Calu3 (cell line): ENCODE results near the gene MRPS2. TPM values are rescaled to one million over a fixed set of nuclear protein-coding genes. Genes with fewer than 3 reads are reported as not detected.
"Not testable (repeated sequence)": the region's sequence is repeated elsewhere in the genome, so short reads cannot be mapped to it uniquely, and the experiment has no call there.

Experiments
- BruUV-seq: library from RNA; stranded (reverse); fragments of 400-500 nt; replicated peaks from 2 replicates; lab custom pipeline; 2021; lab: Mats Ljungman, UMichigan
- CTCF ChIA-PET: fragments of 300-600 bp; sonication (Branson Sonifier 250); formaldehyde crosslinking; loops from one replicate; lab custom pipeline; 2022; ENCODE audit warnings: antibody characterized with exemption; lab: Charles Lee
- DNase-seq: peaks from one replicate; pipeline ENCODE4 v3.0.0; 2022
- H3K27ac Mint-ChIP-seq: one replicate; pipeline ENCODE4 v1.8.0; 2022; ENCODE audit warnings: mixed read lengths; ENCODE audit not compliant: unreplicated experiment
- H3K27me3 Mint-ChIP-seq: one replicate; pipeline ENCODE4 v1.8.0; 2022; ENCODE audit warnings: mixed read lengths; ENCODE audit not compliant: unreplicated experiment
- H3K36me3 Mint-ChIP-seq: one replicate; pipeline ENCODE4 v1.8.0; 2022; ENCODE audit warnings: mild to moderate bottlenecking, moderate library complexity, mixed read lengths; ENCODE audit not compliant: insufficient read depth, unreplicated experiment
- H3K4me1 Mint-ChIP-seq: one replicate; pipeline ENCODE4 v1.8.0; 2022; ENCODE audit warnings: mild to moderate bottlenecking, low read depth, mixed read lengths; ENCODE audit not compliant: unreplicated experiment
- H3K4me3 Mint-ChIP-seq: one replicate; pipeline ENCODE4 v1.8.0; 2022; ENCODE audit warnings: mild to moderate bottlenecking, low read depth, moderate library complexity, mixed read lengths; ENCODE audit not compliant: unreplicated experiment
- H3K9me3 Mint-ChIP-seq: one replicate; pipeline ENCODE4 v1.8.0; 2022; ENCODE audit warnings: low read depth, mixed read lengths; ENCODE audit not compliant: unreplicated experiment
- intact Hi-C: fragments of 100-400 bp; cut with micrococcal nuclease; formaldehyde crosslinking; loops from one replicate; pipeline ENCODE4 v1.10.0; 2022; ENCODE audit not compliant: unreplicated experiment
- total RNA-seq: library from RNA; stranded (reverse); gene quantifications from 2 replicates; pipeline ENCODE4 v1.2.3, GENCODE V29; 2022
- TF ChIP-seq, protein P1 (sequence below): fragments of 200-600 bp; IDR thresholded peaks from one replicate; pipeline ENCODE4 v1.8.0; 2022; ENCODE audit warnings: antibody characterized with exemption; ENCODE audit not compliant: unreplicated experiment

The MRPS2 gene
- total RNA-seq, 1 experiment from 2014 or later: 31.9 TPM

DNA sequence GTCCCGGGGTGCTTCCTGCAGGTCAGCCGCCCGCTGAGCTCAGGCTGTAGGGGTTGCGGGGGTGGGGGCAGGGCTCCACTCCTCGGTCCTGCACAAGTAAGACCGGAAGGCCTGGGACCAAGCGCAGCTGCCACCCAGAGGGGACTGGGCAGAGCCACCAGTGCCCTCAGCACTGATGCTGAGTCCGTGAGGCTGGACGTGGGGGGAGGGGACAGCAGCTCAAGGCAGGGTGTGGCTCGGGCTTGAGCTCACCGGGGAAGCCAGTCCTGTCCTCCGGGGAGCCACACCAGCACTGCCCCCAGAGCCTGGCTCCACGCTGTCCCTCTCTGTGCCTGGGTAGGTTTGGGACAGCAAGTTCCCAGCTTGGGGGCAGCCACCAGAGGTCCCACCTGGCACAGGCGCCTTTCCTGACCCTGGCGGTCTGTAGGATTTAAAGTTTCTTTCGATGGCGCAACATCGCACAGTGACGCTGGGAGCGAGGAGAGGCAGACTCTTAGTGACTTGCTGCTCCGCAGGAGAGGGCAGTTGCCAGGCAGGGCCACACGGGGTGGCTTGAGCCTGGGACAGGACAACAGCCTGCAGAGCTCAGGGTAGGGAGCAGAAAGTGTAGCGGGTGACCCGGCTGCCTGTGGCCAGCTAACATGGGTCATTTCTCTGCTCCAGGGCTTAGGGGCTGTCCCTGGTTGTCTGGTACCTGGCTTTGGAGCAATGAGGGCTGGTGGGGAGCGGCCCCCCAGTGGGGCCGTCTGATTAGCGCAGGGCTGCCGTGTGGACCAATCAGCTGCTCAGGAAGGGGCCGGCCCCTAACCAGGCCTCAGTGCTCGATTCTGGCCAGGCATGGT lies 26.5 kb downstream of the MRPS2 start:
- Mint-ChIP-seq H3K27ac (no peak overlapping the region), H3K9me3 (no peaks in the 10 kb centered on the region), H3K36me3 (no peaks in the 10 kb centered on the region), H3K27me3 (peaks cover 25% of the 10 kb centered on the region), H3K4me1 (no peaks in the 10 kb centered on the region), H3K4me3 (no peak overlapping the region)
- BruUV-seq: no TSS peak
- intact Hi-C loops: no loop called here
- TF ChIP-seq, protein P1, sequence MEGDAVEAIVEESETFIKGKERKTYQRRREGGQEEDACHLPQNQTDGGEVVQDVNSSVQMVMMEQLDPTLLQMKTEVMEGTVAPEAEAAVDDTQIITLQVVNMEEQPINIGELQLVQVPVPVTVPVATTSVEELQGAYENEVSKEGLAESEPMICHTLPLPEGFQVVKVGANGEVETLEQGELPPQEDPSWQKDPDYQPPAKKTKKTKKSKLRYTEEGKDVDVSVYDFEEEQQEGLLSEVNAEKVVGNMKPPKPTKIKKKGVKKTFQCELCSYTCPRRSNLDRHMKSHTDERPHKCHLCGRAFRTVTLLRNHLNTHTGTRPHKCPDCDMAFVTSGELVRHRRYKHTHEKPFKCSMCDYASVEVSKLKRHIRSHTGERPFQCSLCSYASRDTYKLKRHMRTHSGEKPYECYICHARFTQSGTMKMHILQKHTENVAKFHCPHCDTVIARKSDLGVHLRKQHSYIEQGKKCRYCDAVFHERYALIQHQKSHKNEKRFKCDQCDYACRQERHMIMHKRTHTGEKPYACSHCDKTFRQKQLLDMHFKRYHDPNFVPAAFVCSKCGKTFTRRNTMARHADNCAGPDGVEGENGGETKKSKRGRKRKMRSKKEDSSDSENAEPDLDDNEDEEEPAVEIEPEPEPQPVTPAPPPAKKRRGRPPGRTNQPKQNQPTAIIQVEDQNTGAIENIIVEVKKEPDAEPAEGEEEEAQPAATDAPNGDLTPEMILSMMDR: no peak
- no peak for DNase-seq
- CTCF ChIA-PET: interaction anchor here (0.6 kb wide), 1 partner anchor 64 kb away, joined by 11 read pairs; no protein-coding TSS in a partner anchor

- DNase-seq, H3K27ac Mint-ChIP-seq, BruUV-seq, H3K4me3 Mint-ChIP-seq, H3K9me3 Mint-ChIP-seq, H3K36me3 Mint-ChIP-seq, CTCF ChIA-PET, intact Hi-C loops, H3K4me1 Mint-ChIP-seq: not testable (repeated sequence)
- H3K27me3 Mint-ChIP-seq: peaks cover 38% of the 10 kb centered on the region
Observed at GRCh38 chr9:135528842-135529435, 28.5 kb downstream of the MRPS2 start.

- no TSS peak for BruUV-seq
Observed at GRCh38 chr9:135530146-135530545, 29.7 kb downstream of the MRPS2 start.

GRCh38 chr9:135531096-135531495 lies 30.6 kb downstream of the MRPS2 start:
- intact Hi-C loops: no loop called here
- no peak for DNase-seq
- CTCF ChIA-PET: no interaction called here
- TF ChIP-seq, protein P1: no peak
- H3K9me3 Mint-ChIP-seq: no peaks in the 10 kb centered on the region
- no peaks in the 10 kb centered on the region for H3K4me1 Mint-ChIP-seq
- H3K27ac Mint-ChIP-seq: no peak overlapping the region
- H3K27me3 Mint-ChIP-seq: peaks cover 52% of the 10 kb centered on the region
- H3K4me3 Mint-ChIP-seq: no peak overlapping the region
- no TSS peak for BruUV-seq
- H3K36me3 Mint-ChIP-seq: no peaks in the 10 kb centered on the region

More at GRCh38 chr9:135530146-135530545, 29.7 kb downstream of the MRPS2 start:
- Mint-ChIP-seq H3K9me3 (no peaks in the 10 kb centered on the region), H3K4me1 (no peaks in the 10 kb centered on the region), H3K27ac (no peak overlapping the region), H3K27me3 (peaks cover 50% of the 10 kb centered on the region), H3K36me3 (no peaks in the 10 kb centered on the region), H3K4me3 (no peak overlapping the region)
- DNase-seq: no peak
- CTCF ChIA-PET: no interaction called here
- intact Hi-C loops: no loop called here
- TF ChIP-seq, protein P1: no peak
